Purkinje cell (primary cell): ENCODE results near the gene PGD. TPM values are rescaled to one million over a fixed set of nuclear protein-coding genes. Genes with fewer than 3 reads are reported as not detected.

Experiments used
- polyA plus RNA-seq: library from polyadenylated mRNA; unstranded; fragments of >200 nt; fragmentation: Nextera tagmentation; gene quantifications from 2 replicates; pipeline ENCODE4 v1.2.1, GENCODE V29; 2014

PGD gene
- polyA plus RNA-seq, result 14.7 and 22.4 TPM in 2 replicates

DNA sequence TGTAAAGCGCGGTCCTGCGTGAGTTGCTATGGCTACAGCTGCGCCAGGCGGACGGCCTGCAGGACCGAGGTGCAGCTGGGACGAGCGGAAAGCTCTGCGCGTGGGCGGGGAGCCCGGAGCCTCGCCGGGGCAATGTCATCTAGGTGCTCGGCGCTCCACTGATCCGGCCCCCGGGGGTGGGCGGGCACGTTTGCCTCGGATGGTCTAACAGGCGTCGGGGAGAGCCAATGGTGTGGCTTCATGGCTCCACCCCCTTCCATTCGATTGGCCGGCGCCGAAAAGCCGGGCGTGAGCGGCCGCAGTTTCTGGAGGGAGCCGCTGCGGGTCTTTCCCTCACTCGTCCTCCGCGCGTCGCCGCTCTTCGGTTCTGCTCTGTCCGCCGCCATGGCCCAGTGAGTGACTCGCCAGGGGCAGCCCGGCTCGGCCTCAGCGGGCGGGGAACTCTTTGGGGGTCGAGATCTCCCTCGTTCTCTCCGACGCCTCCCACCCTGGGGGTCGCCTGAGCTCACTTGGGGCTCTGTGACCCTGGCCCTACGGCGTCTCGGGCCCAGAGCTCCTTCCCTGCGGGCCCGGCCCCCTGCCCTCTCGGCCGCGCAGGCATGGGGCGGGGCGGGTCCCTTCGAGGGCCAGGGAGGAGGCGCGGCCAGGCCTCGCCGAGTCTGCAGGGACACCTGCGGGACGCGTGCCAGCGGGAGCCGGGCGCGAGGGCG, at the start of gene PGD:
Gene PGD (plus strand): TSS at position 331 of the 710 bp plus-strand sequence. CDS start 54 bp downstream, at position 385.

DNA sequence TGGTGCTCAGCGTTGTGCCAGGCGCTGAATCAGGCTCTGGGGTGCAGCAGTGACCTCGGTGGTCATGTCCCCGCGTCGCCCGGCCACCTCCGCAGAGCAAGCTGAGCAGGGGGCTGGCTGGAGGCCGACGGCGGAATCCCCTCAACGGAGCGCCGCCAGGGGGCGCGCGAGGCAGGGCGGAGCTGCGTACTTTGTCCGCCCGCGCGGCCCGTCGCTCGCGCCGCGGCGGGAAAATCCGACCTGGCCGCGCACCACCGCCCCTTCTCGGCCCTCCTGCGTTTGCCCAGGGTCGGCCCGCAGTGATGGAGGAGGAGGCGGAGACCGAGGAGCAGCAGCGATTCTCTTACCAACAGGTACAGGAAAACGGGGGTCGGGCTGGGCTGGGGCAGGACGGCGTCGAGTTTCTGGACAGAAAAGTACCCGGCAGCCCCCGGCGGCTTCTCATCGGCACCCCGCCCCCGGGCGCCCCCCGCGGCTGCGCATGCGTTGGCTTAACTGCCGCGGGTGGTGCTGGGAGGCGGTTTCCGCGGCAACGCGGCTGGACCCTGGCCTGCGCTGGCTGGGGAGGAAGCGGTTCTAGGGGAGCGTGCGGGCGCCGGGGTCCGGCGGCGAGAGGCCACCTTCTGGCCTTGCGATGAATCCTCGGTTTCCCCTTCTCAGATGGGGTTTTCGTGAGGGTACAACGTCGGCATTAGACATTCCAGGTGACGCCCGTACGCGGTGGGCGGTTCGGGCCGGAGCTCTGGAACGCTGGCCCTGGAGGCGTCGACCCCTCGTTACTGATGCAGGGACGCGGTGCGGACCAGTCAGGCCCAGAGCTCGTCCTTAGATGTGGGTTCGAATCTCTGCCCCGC, 31.6 kb downstream of the PGD start, which contains the start of gene CENPS:
Gene CENPS (plus strand): TSS at position 218 of the 854 bp plus-strand sequence. CDS start 85 bp downstream, at position 303.

GRCh38 chr1:10449751-10450150, 50.9 kb downstream of the PGD start, which contains the start of gene CORT:
Gene CORT (plus strand): TSS chr1:10450031. CDS start chr1:10450224, 193 bp downstream.

Other genes with a start within 250 kb of the PGD start
- 24.2 and 29.1 TPM in 2 replicates for gene KIF1B, start 188.5 kb upstream of the PGD start, polyA plus RNA-seq
- gene CENPS, start 31.4 kb downstream of the PGD start, polyA plus RNA-seq, result 11.4 and 13.6 TPM in 2 replicates
- gene CORT, start 51.0 kb downstream of the PGD start, polyA plus RNA-seq, result 2.8 TPM in 1 of 2 replicates, not detected in the other
- gene DFFA, start 73.5 kb downstream of the PGD start, polyA plus RNA-seq, result 13.8 and 20.7 TPM in 2 replicates
- 2.7 and 3.2 TPM in 2 replicates for gene PEX14, start 75.9 kb downstream of the PGD start, polyA plus RNA-seq